NB4 (cell line): Measurements from ENCODE around the gene VAV3.

Source experiments
- CTCF ChIP-seq: IDR thresholded peaks from one replicate; pipeline ENCODE4 v1.5.1; 2012; ENCODE audit warnings: low read depth, low read length
- MAX ChIP-seq: IDR thresholded peaks from 2 replicates; pipeline ENCODE4 v1.6.1; 2011; ENCODE audit warnings: low read depth, low read length
- MYC ChIP-seq: IDR thresholded peaks from 2 replicates; pipeline ENCODE4 v1.6.1; 2011; ENCODE audit warnings: low read depth, low read length
- POLR2A ChIP-seq: IDR thresholded peaks from 2 replicates; pipeline ENCODE4 v1.6.1; 2011; ENCODE audit warnings: mild to moderate bottlenecking; ENCODE audit not compliant: insufficient read length; ENCODE audit errors: extremely low read depth

- TF ChIP-seq CTCF: no peak
- no peak for TF ChIP-seq POLR2A
- no peak for TF ChIP-seq MAX
- no peak for TF ChIP-seq MYC
These were observed 457 bp downstream of the VAV3 start for GRCh38 chr1:107964336-107965109.
